Measurements from ENCODE around the gene ISYNA1.

- TF ChIP-seq CTCF (IDR thresholded peaks at IDR 0.05; ENCODE audit: insufficient read depth, low read depth, low read length) (no peak), EZH2 (IDR thresholded peaks at IDR 0.05; ENCODE audit: insufficient read depth, low read length) (no peak)
Observed at GRCh38 chr19:18406749-18407148, 31.2 kb downstream of the ISYNA1 start.

Data from astrocyte (in vitro differentiated cells and primary cell).